Measurements from ENCODE around the gene FASTKD1. TPM values are rescaled to one million over a fixed set of nuclear protein-coding genes. Genes with fewer than 3 reads are reported as not detected.
"Not testable (repeated sequence)": the region's sequence is repeated elsewhere in the genome, so short reads cannot be mapped to it uniquely, and the experiment has no call there.

FASTKD1 gene
- total RNA-seq, 6 experiments from 2014 or later = 15.3 to 20.4 (median 17.2) TPM

GRCh38 chr2:169565686-169566085 lies 8.0 kb downstream of the FASTKD1 start:
- no peak for DNase-seq
- Mint-ChIP-seq H3K9me3 (no peaks in the 10 kb centered on the region), H3K27ac (no peak overlapping the region), H3K27me3 (ENCODE audit: insufficient read depth) (no peaks in the 10 kb centered on the region; the same call in 1 of the 2 replicates), H3K4me3 (no peak overlapping the region), H3K4me1 (ENCODE audit: low read depth) (peaks cover 10% of the 10 kb centered on the region), H3K36me3 (ENCODE audit: low read depth) (peaks cover 10% of the 10 kb centered on the region)
- no peak for TF ChIP-seq CTCF (IDR thresholded peaks at IDR 0.05)

GRCh38 chr2:169562519-169562918 lies 11.1 kb downstream of the FASTKD1 start:
- TF ChIP-seq CTCF (IDR thresholded peaks at IDR 0.05) = no peak
- Mint-ChIP-seq H3K36me3 (ENCODE audit: low read depth) (peaks cover 4% of the 10 kb centered on the region; the same call in 1 of the 2 replicates), H3K9me3 (no peaks in the 10 kb centered on the region), H3K27ac (no peak overlapping the region), H3K4me1 (ENCODE audit: low read depth) (no peaks in the 10 kb centered on the region), H3K27me3 (ENCODE audit: insufficient read depth) (no peaks in the 10 kb centered on the region; the same call in 1 of the 2 replicates), H3K4me3 (no peak overlapping the region)
- DNase-seq = no peak

- H3K4me3 Mint-ChIP-seq; H3K4me1 Mint-ChIP-seq (ENCODE audit: low read depth); H3K9me3 Mint-ChIP-seq; H3K36me3 Mint-ChIP-seq (ENCODE audit: low read depth); DNase-seq; H3K27ac Mint-ChIP-seq; H3K27me3 Mint-ChIP-seq (ENCODE audit: insufficient read depth): not testable (repeated sequence)
These were observed 11.6 kb downstream of the FASTKD1 start for GRCh38 chr2:169562084-169562483.

- DNase-seq = no peak
- Mint-ChIP-seq H3K27ac (no peak overlapping the region), H3K36me3 (ENCODE audit: low read depth) (peaks cover 4% of the 10 kb centered on the region; the same call in 1 of the 2 replicates), H3K4me1 (ENCODE audit: low read depth) (no peaks in the 10 kb centered on the region), H3K27me3 (ENCODE audit: insufficient read depth) (no peaks in the 10 kb centered on the region; the same call in 1 of the 2 replicates), H3K4me3 (no peak overlapping the region), H3K9me3 (no peaks in the 10 kb centered on the region)
- TF ChIP-seq CTCF (IDR thresholded peaks at IDR 0.05) = no peak
These were observed 12.3 kb downstream of the FASTKD1 start for GRCh38 chr2:169561364-169561763.

- no peak overlapping the region for H3K27ac Mint-ChIP-seq
- H3K36me3 Mint-ChIP-seq (ENCODE audit: low read depth) = no peaks in the 10 kb centered on the region
- H3K4me1 Mint-ChIP-seq (ENCODE audit: low read depth) = no peaks in the 10 kb centered on the region
- no peak overlapping the region for H3K4me3 Mint-ChIP-seq
- no peaks in the 10 kb centered on the region for H3K9me3 Mint-ChIP-seq
- no peak for TF ChIP-seq CTCF (IDR thresholded peaks at IDR 0.05)
- no peak for DNase-seq
- H3K27me3 Mint-ChIP-seq (ENCODE audit: insufficient read depth) = peaks cover 1% of the 10 kb centered on the region; the same call in 1 of the 2 replicates
These were observed 26.9 kb downstream of the FASTKD1 start for GRCh38 chr2:169546756-169547155.

GRCh38 chr2:169542433-169542832 lies 31.2 kb downstream of the FASTKD1 start:
- H3K9me3 Mint-ChIP-seq = no peaks in the 10 kb centered on the region
- H3K27ac Mint-ChIP-seq = no peak overlapping the region
- TF ChIP-seq CTCF (IDR thresholded peaks at IDR 0.05) = no peak
- H3K4me3 Mint-ChIP-seq = no peak overlapping the region
- DNase-seq = no peak
- H3K4me1 Mint-ChIP-seq (ENCODE audit: low read depth) = no peaks in the 10 kb centered on the region
- peaks cover 4% of the 10 kb centered on the region; the same call in 1 of the 2 replicates for H3K36me3 Mint-ChIP-seq (ENCODE audit: low read depth)
- peaks cover 1% of the 10 kb centered on the region; the same call in 1 of the 2 replicates for H3K27me3 Mint-ChIP-seq (ENCODE audit: insufficient read depth)

Measured in HFFc6 (cell line).